ENCODE results near the gene B4GAT1.

B4GAT1 gene

DNA sequence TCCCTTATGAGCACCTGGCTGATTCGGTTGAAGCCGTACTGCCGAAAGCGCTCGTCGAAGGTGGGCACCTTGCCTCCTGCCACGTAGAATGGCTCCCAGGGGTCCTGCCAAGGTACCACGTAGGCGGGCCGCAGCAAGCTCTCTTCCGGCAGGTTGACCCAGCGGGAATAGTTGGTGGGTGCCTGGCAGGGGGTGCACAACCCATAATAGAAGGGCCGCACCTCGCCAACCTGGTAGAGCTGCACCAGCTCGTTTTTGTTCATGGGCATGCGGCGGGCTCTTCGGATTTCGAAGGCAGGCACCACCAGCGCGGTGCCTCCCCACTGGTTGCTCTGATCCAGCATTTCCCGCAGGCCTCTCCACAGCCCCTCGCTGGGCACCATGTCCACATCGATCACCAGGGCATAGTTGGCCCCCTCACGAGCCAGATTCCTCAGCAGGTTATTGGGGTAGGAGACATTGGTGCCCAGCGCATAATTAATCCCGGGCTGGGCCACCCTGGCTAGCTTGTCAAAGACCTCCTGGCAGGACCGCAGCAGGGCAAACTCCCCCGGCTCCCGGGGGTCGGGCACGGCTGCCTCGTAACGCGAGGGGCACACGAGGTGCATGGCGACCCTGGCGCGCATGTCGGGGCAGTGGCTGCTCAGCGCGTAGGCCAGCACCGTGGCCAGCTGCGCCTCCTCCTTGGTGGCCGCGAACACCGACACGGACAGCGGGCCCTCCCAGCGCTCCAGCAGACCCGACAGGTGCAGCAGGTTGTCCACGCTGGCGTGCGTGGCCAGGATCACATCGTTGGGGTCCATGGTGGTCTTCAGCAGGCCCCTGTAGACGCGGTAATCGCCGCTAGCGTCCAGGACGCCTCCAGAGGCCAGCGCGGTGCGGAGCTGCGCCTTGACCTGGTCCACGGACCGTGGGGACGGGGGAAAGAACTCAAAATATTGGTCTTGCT, 679 bp downstream of the B4GAT1 start:
- Mint-ChIP-seq H3K9me3 (no peaks in the 10 kb centered on the region), H3K27ac (peak overlapping the region; percentile 95), H3K4me3 (peak overlapping the region; percentile 97), H3K4me1 (ENCODE audit: low read depth) (peaks cover 52% of the 10 kb centered on the region), H3K27me3 (peaks cover 3% of the 10 kb centered on the region), H3K36me3 (ENCODE audit: low read depth) (peaks cover 32% of the 10 kb centered on the region)
- DNase-seq, result peak; percentile 49

DNA sequence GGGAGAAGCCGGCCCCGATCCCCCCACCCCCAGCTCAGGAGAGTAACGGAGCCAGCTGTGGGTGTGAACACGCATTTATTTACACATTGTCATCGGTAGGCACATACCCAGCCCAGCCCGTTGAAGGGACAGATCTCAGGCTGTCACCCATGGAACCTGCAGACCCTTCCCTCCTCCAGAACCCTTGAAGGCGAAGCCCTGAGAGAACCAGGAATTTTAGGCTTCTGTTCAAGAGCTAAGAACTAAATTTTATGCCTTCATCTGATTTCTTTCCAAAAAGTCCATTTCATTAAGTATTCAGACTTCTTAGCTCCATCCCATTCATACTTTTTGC, 2.1 kb downstream of the B4GAT1 start:
- Mint-ChIP-seq H3K27ac (peak overlapping the region; percentile 95), H3K9me3 (no peaks in the 10 kb centered on the region), H3K4me1 (ENCODE audit: low read depth) (peaks cover 52% of the 10 kb centered on the region), H3K4me3 (peak overlapping the region; percentile 97), H3K27me3 (peaks cover 3% of the 10 kb centered on the region), H3K36me3 (ENCODE audit: low read depth) (peaks cover 46% of the 10 kb centered on the region)
- DNase-seq, result no peak

DNA sequence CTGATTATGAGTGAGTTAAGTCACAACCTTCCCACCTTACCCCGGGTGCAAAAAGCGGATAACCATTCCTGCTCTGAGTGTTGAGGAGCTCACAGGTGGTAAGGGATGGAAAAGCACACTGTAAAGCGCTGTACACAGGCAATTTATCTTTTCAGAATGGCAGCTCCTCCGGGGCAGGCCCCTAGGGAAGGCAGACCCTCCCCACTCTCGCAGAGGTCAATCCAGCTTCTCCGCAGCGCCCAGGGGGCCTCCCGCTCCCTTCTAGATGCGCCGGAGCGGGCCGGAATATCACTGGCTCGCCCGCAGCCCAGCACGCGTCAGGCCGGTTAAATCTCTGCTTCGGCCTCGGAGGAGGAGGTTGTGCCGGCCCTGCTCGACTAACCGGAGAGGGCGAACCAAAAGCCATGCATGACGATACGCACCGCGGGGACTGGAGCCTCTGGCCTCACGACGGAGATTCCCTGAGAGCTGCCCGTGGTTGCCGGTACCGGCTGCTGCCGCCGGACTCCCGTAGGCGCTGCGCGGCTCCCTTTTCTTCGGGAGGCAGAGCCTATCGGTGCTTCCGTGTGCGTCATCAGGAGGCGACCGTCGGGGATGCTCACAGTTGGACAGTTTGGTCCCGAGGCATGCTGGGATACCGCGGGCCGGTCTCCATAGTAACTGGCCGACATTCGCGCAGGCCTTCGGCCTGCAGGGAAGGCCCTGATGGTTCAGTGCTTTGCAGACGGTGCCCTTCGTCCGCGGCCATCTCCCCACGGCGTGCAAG, 2.7 kb downstream of the B4GAT1 start, which contains the start of gene BRMS1:
BRMS1 (minus strand) TSS at position 555 of the 766 bp plus-strand sequence. CDS start 2,870 bp downstream, outside the sequence.
- peaks cover 3% of the 10 kb centered on the region for H3K27me3 Mint-ChIP-seq
- no peaks in the 10 kb centered on the region for H3K9me3 Mint-ChIP-seq
- peaks cover 51% of the 10 kb centered on the region for H3K36me3 Mint-ChIP-seq (ENCODE audit: low read depth)
- peaks cover 52% of the 10 kb centered on the region for H3K4me1 Mint-ChIP-seq (ENCODE audit: low read depth)
- peak within 1 kb of the TSS; percentile 95 for H3K27ac Mint-ChIP-seq
- peak; percentile 95 for DNase-seq
- H3K4me3 Mint-ChIP-seq, result peak within 1 kb of the TSS; percentile 97

DNA sequence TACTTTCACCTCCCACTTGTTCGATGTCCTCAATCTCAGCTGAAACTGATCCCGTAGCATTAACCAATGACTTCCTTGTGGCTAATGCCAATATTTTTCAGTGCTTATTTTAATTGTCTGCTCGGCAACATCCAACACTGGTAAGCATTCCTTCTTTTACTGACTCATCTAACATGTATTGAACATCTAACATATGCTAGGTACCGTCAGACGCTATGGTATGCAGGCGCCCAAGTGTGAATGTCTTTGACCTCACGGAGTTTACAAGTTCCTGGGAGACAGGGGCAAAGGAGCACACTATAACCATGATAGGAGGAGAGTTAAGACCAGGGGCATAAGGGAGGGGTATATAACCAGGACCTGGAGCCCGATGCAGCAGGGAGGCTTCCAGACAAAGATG, 4.3 kb downstream of the B4GAT1 start:
- H3K36me3 Mint-ChIP-seq (ENCODE audit: low read depth), result peaks cover 64% of the 10 kb centered on the region
- peaks cover 3% of the 10 kb centered on the region for H3K27me3 Mint-ChIP-seq
- H3K4me1 Mint-ChIP-seq (ENCODE audit: low read depth), result peaks cover 46% of the 10 kb centered on the region
- no peak for DNase-seq
- H3K9me3 Mint-ChIP-seq, result no peaks in the 10 kb centered on the region
- H3K27ac Mint-ChIP-seq, result peak overlapping the region; percentile 95
- peak overlapping the region; percentile 97 for H3K4me3 Mint-ChIP-seq

DNA sequence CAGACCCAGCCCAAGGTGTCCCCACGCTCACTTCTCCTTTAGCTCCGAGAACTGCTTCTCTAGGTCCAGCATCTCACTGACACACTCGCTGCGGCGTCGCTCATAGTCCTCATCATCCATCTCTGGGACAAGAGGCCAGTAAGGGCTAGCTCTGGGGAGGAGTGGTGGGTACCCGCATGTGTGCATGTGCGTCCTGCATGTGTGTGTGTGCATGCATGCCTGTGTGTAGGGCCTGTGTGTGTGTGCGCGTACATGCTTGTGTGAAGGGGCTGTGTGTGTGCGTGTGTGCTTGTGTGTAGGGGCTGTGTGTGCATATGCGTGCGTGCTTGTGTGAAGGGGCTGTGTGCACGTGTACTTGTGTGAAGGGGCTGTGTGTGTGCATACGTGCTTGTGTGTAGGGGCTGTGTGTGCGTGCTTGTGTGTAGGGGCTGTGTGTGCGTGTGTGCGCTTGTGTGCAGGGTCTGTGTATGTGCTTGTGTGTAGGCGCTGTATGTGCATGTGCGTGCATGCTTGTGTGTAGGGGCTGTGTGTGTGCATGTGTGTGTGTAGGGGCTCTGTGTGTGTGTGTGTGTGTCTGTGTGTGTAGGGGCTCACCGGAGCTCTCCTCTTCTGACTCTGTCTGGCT, 5.8 kb downstream of the B4GAT1 start:
- Mint-ChIP-seq H3K9me3 (no peaks in the 10 kb centered on the region), H3K27ac (no peak overlapping the region), H3K36me3 (ENCODE audit: low read depth) (peaks cover 75% of the 10 kb centered on the region), H3K4me1 (ENCODE audit: low read depth) (peaks cover 55% of the 10 kb centered on the region), H3K27me3 (no peaks in the 10 kb centered on the region), H3K4me3 (no peak overlapping the region)
- no peak for DNase-seq

DNA sequence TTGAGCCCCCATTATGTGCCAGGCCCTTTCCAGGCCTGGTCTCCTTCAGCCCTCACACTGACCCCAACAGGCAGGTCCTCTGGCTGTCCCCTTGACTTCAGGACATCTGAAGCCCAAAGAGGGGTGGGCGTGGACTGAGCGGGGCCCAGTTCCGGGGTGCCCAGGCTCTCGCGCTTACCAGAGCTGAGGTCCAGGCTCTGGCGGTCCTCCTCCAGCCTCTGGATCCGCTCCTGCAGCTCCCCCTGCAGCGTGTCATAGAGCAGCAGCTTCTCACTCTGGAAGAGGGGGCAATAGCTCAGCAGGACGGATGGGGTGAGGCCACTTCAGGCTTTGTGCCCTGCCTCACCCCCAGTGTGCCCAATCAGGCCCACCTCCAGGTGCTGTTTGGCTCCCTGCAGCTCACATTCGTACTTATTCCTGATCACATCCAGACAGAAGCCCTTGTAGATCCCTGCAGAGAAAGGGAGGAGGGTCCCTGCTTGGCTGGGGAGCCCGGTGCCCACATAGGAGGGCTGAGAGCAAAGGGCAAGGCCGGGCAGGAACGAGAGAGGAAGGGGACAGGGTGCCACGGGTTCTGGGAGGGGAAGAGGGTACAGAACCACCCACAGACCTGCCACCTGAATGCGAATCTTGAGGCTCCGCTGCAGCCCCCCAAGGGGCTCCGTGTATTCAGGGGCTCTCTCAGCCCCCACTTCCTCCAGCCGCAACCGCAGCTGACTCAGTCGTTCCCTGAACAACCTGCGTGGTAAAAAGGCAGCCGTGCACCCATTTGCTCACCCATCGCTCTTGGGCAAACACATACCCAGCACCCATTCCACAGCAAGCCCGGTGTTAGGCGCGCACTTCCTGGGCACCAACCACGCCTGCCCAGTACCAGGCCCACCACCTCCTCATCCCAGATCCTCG, 6.6 kb downstream of the B4GAT1 start:
- Mint-ChIP-seq H3K27ac (no peak overlapping the region), H3K9me3 (no peaks in the 10 kb centered on the region), H3K4me3 (no peak overlapping the region), H3K27me3 (no peaks in the 10 kb centered on the region), H3K4me1 (ENCODE audit: low read depth) (peaks cover 53% of the 10 kb centered on the region), H3K36me3 (ENCODE audit: low read depth) (peaks cover 76% of the 10 kb centered on the region)
- DNase-seq, result no peak

DNA sequence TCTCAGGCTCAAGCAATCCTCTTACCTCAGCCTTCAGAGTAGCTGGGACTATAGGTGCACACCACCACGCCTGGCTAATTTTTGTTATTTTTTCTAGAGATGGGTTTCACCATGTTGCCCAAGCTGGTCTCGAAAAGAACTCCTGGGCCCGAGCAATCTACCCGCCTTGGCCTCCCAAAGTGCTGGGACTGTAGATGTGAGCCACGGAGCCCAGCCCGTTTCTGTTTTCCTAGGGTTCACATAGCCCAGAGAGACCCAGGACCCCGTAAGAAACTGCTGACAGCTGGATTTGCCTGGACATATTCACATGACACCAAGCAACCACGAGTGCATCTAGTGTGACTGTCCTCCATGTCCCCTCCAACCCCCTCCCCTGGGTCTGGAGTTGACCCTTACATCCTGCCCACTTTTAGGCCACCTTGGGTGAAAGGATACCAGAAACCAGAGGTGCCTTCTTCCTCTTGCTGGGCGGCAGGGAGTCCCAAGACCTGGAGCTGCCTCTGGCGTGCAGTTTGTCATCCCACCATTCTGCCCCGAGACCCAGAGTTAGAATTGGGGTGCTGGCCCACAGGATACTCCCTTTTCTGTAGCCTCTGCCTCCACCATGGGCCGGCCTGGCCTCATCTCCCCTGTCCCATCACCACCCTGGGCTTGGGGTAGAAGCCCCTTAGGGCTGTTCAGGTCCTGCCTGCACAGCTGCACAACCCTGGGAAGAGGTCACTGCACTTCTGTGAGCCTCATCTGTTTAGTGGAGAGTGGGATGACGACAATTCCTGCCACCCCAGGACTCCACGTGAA, 7.5 kb downstream of the B4GAT1 start:
- Mint-ChIP-seq H3K36me3 (ENCODE audit: low read depth) (peaks cover 73% of the 10 kb centered on the region), H3K4me3 (no peak overlapping the region), H3K4me1 (ENCODE audit: low read depth) (peaks cover 48% of the 10 kb centered on the region), H3K9me3 (no peaks in the 10 kb centered on the region), H3K27me3 (no peaks in the 10 kb centered on the region), H3K27ac (no peak overlapping the region)
- DNase-seq, result no peak

DNA sequence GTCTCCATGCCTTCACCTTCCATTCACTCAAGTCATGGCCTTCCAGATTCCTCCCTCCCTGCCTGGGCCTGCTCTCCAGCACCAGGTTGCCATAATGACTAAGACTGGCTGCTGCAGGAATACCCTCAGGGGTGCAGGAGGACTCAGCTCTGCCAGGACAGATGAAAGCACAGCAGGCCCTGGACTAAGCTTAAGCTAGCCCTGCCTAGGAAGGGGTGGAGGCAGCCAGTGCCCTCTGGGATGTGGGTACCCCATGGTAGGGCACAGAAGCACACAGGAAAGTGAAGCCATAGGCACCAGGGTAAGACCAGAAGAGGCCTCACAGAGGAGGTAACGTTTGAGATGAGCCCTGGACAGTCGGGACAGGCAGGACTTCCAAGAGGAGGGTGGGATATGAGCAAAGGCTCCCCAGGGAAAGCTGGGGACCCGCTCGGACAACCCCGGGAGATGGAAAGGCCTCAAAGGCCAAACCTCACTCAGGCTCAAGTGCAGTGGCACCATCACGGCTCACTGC, 8.2 kb downstream of the B4GAT1 start:
- no peak overlapping the region for H3K4me3 Mint-ChIP-seq
- no peaks in the 10 kb centered on the region for H3K9me3 Mint-ChIP-seq
- H3K36me3 Mint-ChIP-seq (ENCODE audit: low read depth), result peaks cover 67% of the 10 kb centered on the region
- peaks cover 44% of the 10 kb centered on the region for H3K4me1 Mint-ChIP-seq (ENCODE audit: low read depth)
- no peak for DNase-seq
- H3K27ac Mint-ChIP-seq, result peak overlapping the region; percentile 1
- H3K27me3 Mint-ChIP-seq, result no peaks in the 10 kb centered on the region

DNA sequence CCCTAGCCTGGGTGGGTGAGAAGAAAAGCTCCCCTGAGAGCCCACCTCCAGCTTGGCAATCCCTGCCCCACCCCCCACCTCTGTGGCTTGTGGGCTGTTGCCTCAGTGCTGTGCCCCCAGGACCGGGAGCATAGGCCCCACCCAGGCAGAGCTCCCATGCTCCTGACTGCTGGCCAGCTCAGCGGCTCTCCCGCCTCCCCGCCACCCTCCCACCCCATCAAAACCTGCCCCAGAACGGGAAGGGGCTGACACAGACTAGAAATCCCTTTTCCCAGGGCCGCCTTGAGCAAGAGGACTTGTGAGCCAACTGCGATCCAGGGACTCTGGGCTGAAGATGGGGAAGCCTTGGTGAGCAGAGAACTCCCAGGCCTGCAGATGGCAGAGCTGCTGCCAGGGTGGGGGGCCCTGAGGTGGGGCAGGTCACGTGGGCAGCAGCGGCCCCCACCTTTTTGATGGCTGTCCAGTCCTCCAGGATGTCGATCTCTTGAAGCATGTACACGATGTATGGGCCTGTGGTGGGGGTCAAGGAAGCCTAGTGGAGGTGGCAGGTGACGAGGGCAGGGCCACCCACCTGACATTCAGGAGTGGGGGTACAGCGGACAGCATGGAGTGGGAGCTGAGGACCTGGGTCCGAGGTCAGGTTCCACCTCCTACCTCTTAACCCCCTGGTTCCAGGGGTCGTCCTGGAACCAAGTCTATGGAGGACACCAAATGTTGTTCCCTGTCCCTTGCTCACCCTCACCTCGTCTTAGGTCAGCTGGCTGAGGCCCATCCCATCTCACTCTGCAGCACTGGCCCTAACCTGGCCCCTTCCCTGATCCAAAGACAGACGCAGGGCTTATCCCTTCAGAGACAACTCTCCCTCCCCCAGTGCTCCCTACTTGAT, 8.9 kb downstream of the B4GAT1 start:
- no peak for DNase-seq
- H3K27ac Mint-ChIP-seq, result peak overlapping the region; percentile 1

DNA sequence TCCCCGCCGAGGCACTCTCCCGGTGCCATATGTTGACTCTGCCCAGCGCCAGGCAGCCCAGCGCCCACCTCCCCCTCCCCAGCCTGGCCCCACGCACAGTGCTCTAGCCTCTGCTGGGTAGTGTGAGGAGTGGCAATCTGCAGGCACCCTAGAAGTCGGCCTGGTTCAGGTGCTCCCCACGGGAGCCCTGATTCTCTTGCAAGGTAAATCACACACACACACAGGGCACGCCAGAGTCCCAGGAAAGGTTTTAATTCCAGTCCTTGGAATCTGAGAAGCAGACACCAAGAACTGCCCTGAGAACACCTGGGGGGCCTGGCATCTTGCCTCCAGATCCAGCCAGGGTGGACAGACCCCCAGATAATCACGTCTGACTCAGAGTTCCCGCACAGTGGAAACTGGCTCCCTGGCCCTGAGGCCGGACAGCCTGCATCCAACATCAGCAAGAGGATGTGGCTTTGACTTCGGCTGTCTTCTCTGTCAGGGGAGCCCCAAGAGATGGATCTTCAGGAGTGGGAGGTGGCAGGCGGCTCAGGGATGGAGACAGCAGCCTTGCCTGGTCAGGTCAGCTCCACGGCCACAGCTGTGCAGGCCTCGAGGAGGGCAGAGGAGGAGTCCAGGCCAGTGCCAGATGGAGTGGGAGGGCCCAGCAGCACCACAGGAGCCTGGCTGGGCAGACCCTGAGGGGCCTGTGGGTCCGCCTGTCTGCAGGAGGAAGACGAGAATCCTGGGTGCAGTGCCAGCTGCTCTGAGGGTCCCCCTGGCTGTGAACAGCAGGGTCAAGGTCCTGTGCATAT, 10.1 kb downstream of the B4GAT1 start:
- Mint-ChIP-seq H3K4me1 (ENCODE audit: low read depth) (peaks cover 28% of the 10 kb centered on the region), H3K27me3 (no peaks in the 10 kb centered on the region), H3K27ac (peak overlapping the region; percentile 88), H3K9me3 (no peaks in the 10 kb centered on the region), H3K36me3 (ENCODE audit: low read depth) (peaks cover 52% of the 10 kb centered on the region), H3K4me3 (peak overlapping the region; percentile 67)
- no peak for DNase-seq

More for the DNA sequence above, 8.9 kb downstream of the B4GAT1 start:
- Mint-ChIP-seq H3K36me3 (ENCODE audit: low read depth) (peaks cover 63% of the 10 kb centered on the region), H3K4me3 (no peak overlapping the region), H3K27me3 (no peaks in the 10 kb centered on the region), H3K4me1 (ENCODE audit: low read depth) (peaks cover 37% of the 10 kb centered on the region), H3K9me3 (no peaks in the 10 kb centered on the region)

DNA sequence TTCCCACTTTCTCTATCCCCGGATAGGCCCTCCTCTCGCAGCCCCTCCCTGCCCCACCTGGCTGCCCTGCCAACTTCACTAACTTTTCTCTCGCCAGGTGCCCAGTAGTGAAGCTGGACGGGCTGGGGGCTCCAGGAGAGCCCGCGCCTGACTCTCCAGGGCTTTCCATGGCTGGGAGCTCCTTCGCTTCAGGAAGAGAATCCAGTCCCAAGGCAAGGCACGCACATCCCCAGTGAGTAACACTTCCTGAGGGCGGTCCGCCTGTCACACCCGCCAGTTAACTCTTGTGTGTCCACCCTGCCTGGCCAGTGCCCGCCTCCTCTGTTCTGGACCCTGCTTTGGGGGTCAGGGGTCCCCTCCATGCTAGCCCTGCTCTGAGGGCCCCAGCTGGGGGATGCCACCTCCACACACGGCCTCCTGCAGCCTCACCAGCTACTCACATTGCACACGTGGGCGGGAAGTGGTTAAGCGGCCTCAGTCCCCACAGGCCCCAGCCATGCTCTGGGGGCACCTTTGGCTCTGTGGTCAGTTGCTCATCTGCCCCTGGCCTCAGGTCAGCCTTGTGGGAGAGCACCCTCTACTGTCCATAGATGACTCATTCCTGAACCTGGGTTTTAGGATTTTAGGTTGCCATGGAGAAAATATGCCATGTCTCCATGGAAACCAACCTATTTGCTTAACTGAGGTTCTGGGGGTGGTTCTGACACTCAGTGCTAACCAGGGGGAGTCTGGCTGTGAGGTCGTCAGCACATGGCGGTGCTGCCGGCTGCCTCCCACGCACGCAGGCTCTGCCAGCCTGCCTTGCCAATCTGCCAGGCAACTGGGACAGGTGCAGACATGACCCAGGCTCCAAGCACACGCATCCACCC, 11.0 kb downstream of the B4GAT1 start, which contains the start of gene RIN1:
RIN1 (minus strand) TSS at position 201 of the 869 bp plus-strand sequence; CDS start at position 169, 32 bp downstream.
- H3K4me3 Mint-ChIP-seq, result peak within 1 kb of the TSS; percentile 67
- no peaks in the 10 kb centered on the region for H3K9me3 Mint-ChIP-seq
- DNase-seq, result peak; percentile 75
- H3K36me3 Mint-ChIP-seq (ENCODE audit: low read depth), result peaks cover 44% of the 10 kb centered on the region
- H3K27ac Mint-ChIP-seq, result peak within 1 kb of the TSS; percentile 88
- H3K4me1 Mint-ChIP-seq (ENCODE audit: low read depth), result peaks cover 28% of the 10 kb centered on the region
- H3K27me3 Mint-ChIP-seq, result no peaks in the 10 kb centered on the region

Data from activated T-cell treated with anti-CD3 and anti-CD28 coated beads, Interleukin-2, amount 50 U/mL, for 24 hours (primary cell).